GM21390 (cell line): Measurements from ENCODE around the gene MTX3.

Experiments used
- ATAC-seq: cut with Tn5 transposase; IDR thresholded peaks from one replicate; pipeline ENCODE4 v1.9.1; 2021; ENCODE audit not compliant: unreplicated experiment

Gene MTX3

GRCh38 chr5:79936002-79936645 lies 54.9 kb downstream of the MTX3 start:
- ATAC-seq = no peak

- ATAC-seq = no peak
Measured at GRCh38 chr5:79934681-79935080, 56.4 kb downstream of the MTX3 start.

- no peak for ATAC-seq
Measured at GRCh38 chr5:79932510-79933504, 58.3 kb downstream of the MTX3 start.

GRCh38 chr5:79931866-79932265 lies 59.2 kb downstream of the MTX3 start:
- ATAC-seq = no peak

GRCh38 chr5:79931409-79931808 lies 59.7 kb downstream of the MTX3 start:
- ATAC-seq = no peak

GRCh38 chr5:79929095-79929494 lies 62.0 kb downstream of the MTX3 start:
- ATAC-seq = no peak
